ENCODE results near the gene CELSR1. TPM values are rescaled to one million over a fixed set of nuclear protein-coding genes. Genes with fewer than 3 reads are reported as not detected.

CELSR1 gene
- total and polyA plus RNA-seq, 2 of the 13 experiments (the other 11 are each of a cell fraction or from before 2014, with no cell fraction given) = 0.78 to 1.8 TPM

DNA sequence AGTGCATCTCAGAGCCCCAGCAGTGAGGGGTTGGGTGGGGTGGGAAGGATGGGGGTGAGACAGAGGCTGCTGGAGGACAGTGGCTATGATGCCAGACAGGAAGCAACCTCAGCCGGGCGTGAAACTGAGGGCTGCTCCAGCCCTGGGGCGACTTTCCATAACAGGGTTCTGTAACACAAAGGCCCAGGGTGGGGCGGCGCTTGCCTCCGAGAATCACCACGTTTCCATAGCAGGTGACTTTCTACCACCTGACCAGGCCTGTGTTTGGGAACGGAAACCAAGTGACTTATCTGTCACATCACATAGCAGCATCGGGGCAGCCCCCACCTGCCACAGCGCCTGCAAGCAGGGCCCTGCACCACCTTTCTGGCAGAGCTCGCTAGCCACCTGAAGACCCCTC lies 116.2 kb downstream of the CELSR1 start (continued):
- TF ChIP-seq, protein P1, sequence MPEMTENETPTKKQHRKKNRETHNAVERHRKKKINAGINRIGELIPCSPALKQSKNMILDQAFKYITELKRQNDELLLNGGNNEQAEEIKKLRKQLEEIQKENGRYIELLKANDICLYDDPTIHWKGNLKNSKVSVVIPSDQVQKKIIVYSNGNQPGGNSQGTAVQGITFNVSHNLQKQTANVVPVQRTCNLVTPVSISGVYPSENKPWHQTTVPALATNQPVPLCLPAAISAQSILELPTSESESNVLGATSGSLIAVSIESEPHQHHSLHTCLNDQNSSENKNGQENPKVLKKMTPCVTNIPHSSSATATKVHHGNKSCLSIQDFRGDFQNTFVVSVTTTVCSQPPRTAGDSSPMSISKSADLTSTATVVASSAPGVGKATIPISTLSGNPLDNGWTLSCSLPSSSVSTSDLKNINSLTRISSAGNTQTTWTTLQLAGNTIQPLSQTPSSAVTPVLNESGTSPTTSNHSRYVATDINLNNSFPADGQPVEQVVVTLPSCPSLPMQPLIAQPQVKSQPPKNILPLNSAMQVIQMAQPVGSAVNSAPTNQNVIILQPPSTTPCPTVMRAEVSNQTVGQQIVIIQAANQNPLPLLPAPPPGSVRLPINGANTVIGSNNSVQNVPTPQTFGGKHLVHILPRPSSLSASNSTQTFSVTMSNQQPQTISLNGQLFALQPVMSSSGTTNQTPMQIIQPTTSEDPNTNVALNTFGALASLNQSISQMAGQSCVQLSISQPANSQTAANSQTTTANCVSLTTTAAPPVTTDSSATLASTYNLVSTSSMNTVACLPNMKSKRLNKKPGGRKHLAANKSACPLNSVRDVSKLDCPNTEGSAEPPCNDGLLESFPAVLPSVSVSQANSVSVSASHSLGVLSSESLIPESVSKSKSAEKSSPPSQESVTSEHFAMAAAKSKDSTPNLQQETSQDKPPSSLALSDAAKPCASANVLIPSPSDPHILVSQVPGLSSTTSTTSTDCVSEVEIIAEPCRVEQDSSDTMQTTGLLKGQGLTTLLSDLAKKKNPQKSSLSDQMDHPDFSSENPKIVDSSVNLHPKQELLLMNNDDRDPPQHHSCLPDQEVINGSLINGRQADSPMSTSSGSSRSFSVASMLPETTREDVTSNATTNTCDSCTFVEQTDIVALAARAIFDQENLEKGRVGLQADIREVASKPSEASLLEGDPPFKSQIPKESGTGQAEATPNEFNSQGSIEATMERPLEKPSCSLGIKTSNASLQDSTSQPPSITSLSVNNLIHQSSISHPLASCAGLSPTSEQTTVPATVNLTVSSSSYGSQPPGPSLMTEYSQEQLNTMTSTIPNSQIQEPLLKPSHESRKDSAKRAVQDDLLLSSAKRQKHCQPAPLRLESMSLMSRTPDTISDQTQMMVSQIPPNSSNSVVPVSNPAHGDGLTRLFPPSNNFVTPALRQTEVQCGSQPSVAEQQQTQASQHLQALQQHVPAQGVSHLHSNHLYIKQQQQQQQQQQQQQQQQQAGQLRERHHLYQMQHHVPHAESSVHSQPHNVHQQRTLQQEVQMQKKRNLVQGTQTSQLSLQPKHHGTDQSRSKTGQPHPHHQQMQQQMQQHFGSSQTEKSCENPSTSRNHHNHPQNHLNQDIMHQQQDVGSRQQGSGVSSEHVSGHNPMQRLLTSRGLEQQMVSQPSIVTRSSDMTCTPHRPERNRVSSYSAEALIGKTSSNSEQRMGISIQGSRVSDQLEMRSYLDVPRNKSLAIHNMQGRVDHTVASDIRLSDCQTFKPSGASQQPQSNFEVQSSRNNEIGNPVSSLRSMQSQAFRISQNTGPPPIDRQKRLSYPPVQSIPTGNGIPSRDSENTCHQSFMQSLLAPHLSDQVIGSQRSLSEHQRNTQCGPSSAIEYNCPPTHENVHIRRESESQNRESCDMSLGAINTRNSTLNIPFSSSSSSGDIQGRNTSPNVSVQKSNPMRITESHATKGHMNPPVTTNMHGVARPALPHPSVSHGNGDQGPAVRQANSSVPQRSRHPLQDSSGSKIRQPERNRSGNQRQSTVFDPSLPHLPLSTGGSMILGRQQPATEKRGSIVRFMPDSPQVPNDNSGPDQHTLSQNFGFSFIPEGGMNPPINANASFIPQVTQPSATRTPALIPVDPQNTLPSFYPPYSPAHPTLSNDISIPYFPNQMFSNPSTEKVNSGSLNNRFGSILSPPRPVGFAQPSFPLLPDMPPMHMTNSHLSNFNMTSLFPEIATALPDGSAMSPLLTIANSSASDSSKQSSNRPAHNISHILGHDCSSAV (CRISPR knock-in tag; IDR thresholded peaks at IDR 0.05; ENCODE audit: borderline replicate concordance) = no peak
- TF ChIP-seq ZNF564 (CRISPR knock-in tag; IDR thresholded peaks at IDR 0.05) (no peak), MIER2 (CRISPR knock-in tag; IDR thresholded peaks at IDR 0.05) (no peak), ETS1 (CRISPR knock-in tag; IDR thresholded peaks at IDR 0.05) (no peak), CBX2 (IDR thresholded peaks at IDR 0.05; ENCODE audit: low read depth, low read length) (no peak), CBX2 (CRISPR knock-in tag; IDR thresholded peaks at IDR 0.05; ENCODE audit: low read depth) (no peak), ZNF660 (CRISPR knock-in tag; IDR thresholded peaks at IDR 0.05; ENCODE audit: borderline replicate concordance, low read depth) (no peak)
